Measurements from ENCODE around the gene C20orf202. TPM values are rescaled to one million over a fixed set of nuclear protein-coding genes. Genes with fewer than 3 reads are reported as not detected.

The C20orf202 gene
- total and polyA plus RNA-seq, 9 of the 15 experiments (the other 6 are each of a cell fraction or from before 2014, with no cell fraction given), result 0.03 to 0.24 (median 0.15) TPM; not detected in 4

DNA sequence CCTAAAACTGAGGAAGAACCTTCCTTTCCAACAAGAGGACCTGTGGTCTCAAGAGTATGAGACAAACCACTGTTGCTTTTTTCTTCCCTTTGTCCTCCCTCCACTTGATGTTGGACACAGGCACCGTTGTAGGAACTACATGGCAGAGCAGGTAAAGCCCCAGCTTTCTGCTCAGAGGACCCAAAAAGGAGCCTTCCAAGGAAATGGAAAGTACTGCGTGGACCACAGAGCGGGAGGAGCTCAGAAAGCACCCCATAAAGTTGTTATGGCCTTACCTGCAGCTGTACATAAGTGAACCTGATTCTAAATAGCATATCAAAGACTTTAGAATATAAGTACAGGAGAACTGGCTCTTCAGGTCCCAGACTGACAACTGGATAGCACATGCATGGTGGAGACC is 47.9 kb upstream of the C20orf202 start (continued):
- TF ChIP-seq HEY1 (CRISPR knock-in tag; IDR thresholded peaks at IDR 0.05; ENCODE audit: borderline replicate concordance), result no peak
- TF ChIP-seq STAT6 (CRISPR knock-in tag; IDR thresholded peaks at IDR 0.05), result no peak
- no peak for TF ChIP-seq BRCA1 (IDR thresholded peaks at IDR 0.05)
- TF ChIP-seq BRCA1 (CRISPR knock-in tag; IDR thresholded peaks at IDR 0.05), result no peak
- TF ChIP-seq SETDB1 (IDR thresholded peaks at IDR 0.05; ENCODE audit: low read length), result no peak
- TF ChIP-seq NCOR1 (IDR thresholded peaks at IDR 0.05), result no peak
- TF ChIP-seq CBFB (CRISPR knock-in tag; IDR thresholded peaks at IDR 0.05), result no peak
- TF ChIP-seq NONO (IDR thresholded peaks at IDR 0.05; ENCODE audit: low read depth in 2 of 2, low read length in 1 of 2), result no peak
- TF ChIP-seq, protein P1, sequence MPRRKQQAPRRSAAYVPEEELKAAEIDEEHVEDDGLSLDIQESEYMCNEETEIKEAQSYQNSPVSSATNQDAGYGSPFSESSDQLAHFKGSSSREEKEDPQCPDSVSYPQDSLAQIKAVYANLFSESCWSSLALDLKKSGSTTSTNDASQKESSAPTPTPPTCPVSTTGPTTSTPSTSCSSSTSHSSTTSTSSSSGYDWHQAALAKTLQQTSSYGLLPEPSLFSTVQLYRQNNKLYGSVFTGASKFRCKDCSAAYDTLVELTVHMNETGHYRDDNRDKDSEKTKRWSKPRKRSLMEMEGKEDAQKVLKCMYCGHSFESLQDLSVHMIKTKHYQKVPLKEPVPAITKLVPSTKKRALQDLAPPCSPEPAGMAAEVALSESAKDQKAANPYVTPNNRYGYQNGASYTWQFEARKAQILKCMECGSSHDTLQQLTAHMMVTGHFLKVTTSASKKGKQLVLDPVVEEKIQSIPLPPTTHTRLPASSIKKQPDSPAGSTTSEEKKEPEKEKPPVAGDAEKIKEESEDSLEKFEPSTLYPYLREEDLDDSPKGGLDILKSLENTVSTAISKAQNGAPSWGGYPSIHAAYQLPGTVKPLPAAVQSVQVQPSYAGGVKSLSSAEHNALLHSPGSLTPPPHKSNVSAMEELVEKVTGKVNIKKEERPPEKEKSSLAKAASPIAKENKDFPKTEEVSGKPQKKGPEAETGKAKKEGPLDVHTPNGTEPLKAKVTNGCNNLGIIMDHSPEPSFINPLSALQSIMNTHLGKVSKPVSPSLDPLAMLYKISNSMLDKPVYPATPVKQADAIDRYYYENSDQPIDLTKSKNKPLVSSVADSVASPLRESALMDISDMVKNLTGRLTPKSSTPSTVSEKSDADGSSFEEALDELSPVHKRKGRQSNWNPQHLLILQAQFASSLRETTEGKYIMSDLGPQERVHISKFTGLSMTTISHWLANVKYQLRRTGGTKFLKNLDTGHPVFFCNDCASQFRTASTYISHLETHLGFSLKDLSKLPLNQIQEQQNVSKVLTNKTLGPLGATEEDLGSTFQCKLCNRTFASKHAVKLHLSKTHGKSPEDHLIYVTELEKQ (CRISPR knock-in tag; IDR thresholded peaks at IDR 0.05), result no peak
- TF ChIP-seq ZNF655 (CRISPR knock-in tag; IDR thresholded peaks at IDR 0.05), result no peak
